ENCODE measurements around the gene KAZN.

- no peak for TF ChIP-seq CTCF (IDR thresholded peaks at IDR 0.05; ENCODE audit: control extremely low read depth in 1 of 3, insufficient read depth in 1 of 3, low read depth in 1 of 3, low read length in 3 of 3)
- TF ChIP-seq POLR2A (IDR thresholded peaks at IDR 0.05; ENCODE audit: control extremely low read depth in 1 of 2, low read depth in 2 of 2, low read length in 2 of 2): no peak
- TF ChIP-seq ATF3 (IDR thresholded peaks at IDR 0.05; ENCODE audit: insufficient read depth, low read depth, low read length): no peak
- TF ChIP-seq MAFK (IDR thresholded peaks at IDR 0.05; ENCODE audit: low read depth, low read length): no peak
Observed at GRCh38 chr1:14745789-14746188, 147.3 kb downstream of the KAZN start.
